Calu3 (cell line): ENCODE data around the gene HSPG2. TPM values are rescaled to one million over a fixed set of nuclear protein-coding genes. Genes with fewer than 3 reads are reported as not detected.

Experiments used
- BruUV-seq: library from RNA; stranded (reverse); fragments of 400-500 nt; replicated peaks from 2 replicates; lab custom pipeline; 2021; lab: Mats Ljungman, UMichigan
- CTCF ChIA-PET: fragments of 300-600 bp; sonication (Branson Sonifier 250); formaldehyde crosslinking; loops from one replicate; lab custom pipeline; 2022; ENCODE audit warnings: antibody characterized with exemption; lab: Charles Lee
- DNase-seq: peaks from one replicate; pipeline ENCODE4 v3.0.0; 2022
- H3K27ac Mint-ChIP-seq: one replicate; pipeline ENCODE4 v1.8.0; 2022; ENCODE audit warnings: mixed read lengths; ENCODE audit not compliant: unreplicated experiment
- H3K27me3 Mint-ChIP-seq: one replicate; pipeline ENCODE4 v1.8.0; 2022; ENCODE audit warnings: mixed read lengths; ENCODE audit not compliant: unreplicated experiment
- H3K36me3 Mint-ChIP-seq: one replicate; pipeline ENCODE4 v1.8.0; 2022; ENCODE audit warnings: mild to moderate bottlenecking, moderate library complexity, mixed read lengths; ENCODE audit not compliant: insufficient read depth, unreplicated experiment
- H3K4me1 Mint-ChIP-seq: one replicate; pipeline ENCODE4 v1.8.0; 2022; ENCODE audit warnings: mild to moderate bottlenecking, low read depth, mixed read lengths; ENCODE audit not compliant: unreplicated experiment
- H3K4me3 Mint-ChIP-seq: one replicate; pipeline ENCODE4 v1.8.0; 2022; ENCODE audit warnings: mild to moderate bottlenecking, low read depth, moderate library complexity, mixed read lengths; ENCODE audit not compliant: unreplicated experiment
- H3K9me3 Mint-ChIP-seq: one replicate; pipeline ENCODE4 v1.8.0; 2022; ENCODE audit warnings: low read depth, mixed read lengths; ENCODE audit not compliant: unreplicated experiment
- intact Hi-C: fragments of 100-400 bp; cut with micrococcal nuclease; formaldehyde crosslinking; loops from one replicate; pipeline ENCODE4 v1.10.0; 2022; ENCODE audit not compliant: unreplicated experiment
- total RNA-seq: library from RNA; stranded (reverse); gene quantifications from 2 replicates; pipeline ENCODE4 v1.2.3, GENCODE V29; 2022
- TF ChIP-seq, protein P1 (sequence below): fragments of 200-600 bp; IDR thresholded peaks from one replicate; pipeline ENCODE4 v1.8.0; 2022; ENCODE audit warnings: antibody characterized with exemption; ENCODE audit not compliant: unreplicated experiment

HSPG2 gene
- total RNA-seq, 1 experiment from 2014 or later = 397 TPM

DNA sequence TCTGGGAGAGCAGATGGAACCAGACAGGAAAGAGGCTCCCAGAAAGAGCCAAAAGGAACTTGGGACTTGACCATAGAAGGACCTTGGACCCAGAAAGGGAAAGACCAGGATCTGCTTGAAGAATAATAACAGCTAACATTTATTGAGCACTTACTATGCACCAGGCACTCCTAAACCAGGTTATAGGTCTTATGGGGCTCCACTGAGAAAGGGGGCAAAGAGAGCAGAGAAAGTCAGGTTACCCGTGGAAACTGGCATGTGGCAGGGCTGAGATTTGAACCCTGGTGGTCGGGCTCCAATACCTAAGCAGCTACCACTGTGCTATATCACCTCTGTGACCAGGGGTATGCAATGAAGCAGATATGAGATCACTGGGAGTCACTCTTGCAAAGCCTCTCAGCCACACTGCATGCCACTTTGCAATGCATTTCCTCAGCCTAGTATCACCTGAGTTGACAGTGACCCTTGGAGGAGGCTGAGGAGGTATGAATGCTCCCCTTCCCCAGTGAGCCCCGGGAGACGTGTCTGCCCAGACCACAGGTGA is 37.8 kb downstream of the HSPG2 start:
- CTCF ChIA-PET = no interaction called here
- no TSS peak for BruUV-seq

DNA sequence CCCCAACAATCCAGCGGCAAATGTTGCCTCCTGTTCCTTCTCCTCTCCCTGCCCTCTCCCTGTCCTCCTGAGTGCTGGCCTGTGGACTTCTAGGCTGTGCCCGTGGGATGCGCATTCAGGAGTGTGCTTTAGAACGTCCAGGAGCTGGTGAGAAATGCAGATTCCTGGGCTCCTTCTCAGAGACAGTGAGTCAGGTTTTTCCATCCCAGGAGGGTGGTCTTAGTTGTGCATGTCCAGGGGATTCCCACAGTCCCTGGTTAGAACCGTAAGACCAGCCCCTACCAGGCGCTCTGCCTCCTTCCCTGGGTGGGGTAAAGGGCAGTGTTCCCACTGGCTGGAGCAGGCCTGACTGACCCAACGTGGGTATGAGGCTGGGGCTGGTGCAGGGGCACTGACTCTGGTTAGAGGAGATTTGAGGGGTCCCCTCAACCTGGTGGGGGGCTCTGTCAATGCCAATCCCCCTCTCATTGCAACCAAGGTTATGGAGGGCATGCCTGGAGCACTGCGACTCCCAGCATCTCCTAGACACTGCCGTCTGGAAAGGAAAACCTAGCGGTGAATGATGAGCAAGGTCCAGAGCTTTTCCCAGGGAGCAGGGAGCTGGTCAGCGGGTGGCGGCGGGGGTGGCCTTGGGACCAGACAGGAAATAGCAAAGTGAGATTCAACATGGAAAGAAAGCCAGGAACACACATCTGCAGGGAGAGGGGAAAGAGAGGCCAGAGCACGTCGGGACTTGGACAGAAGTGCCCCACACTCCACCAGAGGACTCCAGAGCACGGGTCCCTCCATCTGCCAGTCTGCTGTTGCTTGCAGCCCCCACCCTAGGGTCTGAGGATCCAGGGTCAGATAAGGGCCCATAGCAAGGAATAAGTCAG is 38.5 kb downstream of the HSPG2 start:
- DNase-seq = no peak
- H3K27me3 Mint-ChIP-seq = no peaks in the 10 kb centered on the region
- H3K4me3 Mint-ChIP-seq = no peak overlapping the region
- H3K9me3 Mint-ChIP-seq = no peaks in the 10 kb centered on the region
- BruUV-seq = no TSS peak
- peaks cover 50% of the 10 kb centered on the region for H3K4me1 Mint-ChIP-seq
- TF ChIP-seq, protein P1, sequence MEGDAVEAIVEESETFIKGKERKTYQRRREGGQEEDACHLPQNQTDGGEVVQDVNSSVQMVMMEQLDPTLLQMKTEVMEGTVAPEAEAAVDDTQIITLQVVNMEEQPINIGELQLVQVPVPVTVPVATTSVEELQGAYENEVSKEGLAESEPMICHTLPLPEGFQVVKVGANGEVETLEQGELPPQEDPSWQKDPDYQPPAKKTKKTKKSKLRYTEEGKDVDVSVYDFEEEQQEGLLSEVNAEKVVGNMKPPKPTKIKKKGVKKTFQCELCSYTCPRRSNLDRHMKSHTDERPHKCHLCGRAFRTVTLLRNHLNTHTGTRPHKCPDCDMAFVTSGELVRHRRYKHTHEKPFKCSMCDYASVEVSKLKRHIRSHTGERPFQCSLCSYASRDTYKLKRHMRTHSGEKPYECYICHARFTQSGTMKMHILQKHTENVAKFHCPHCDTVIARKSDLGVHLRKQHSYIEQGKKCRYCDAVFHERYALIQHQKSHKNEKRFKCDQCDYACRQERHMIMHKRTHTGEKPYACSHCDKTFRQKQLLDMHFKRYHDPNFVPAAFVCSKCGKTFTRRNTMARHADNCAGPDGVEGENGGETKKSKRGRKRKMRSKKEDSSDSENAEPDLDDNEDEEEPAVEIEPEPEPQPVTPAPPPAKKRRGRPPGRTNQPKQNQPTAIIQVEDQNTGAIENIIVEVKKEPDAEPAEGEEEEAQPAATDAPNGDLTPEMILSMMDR = no peak
- intact Hi-C loops = no loop called here
- peaks cover 34% of the 10 kb centered on the region for H3K36me3 Mint-ChIP-seq
- no peak overlapping the region for H3K27ac Mint-ChIP-seq
- CTCF ChIA-PET = no interaction called here

More for the DNA sequence above, 37.8 kb downstream of the HSPG2 start:
- H3K27ac Mint-ChIP-seq = no peak overlapping the region
- H3K4me1 Mint-ChIP-seq = peaks cover 57% of the 10 kb centered on the region
- intact Hi-C loops = no loop called here
- peaks cover 38% of the 10 kb centered on the region for H3K36me3 Mint-ChIP-seq
- H3K4me3 Mint-ChIP-seq = no peak overlapping the region
- H3K27me3 Mint-ChIP-seq = no peaks in the 10 kb centered on the region
- H3K9me3 Mint-ChIP-seq = no peaks in the 10 kb centered on the region
- DNase-seq = no peak
- TF ChIP-seq, protein P1 = no peak

DNA sequence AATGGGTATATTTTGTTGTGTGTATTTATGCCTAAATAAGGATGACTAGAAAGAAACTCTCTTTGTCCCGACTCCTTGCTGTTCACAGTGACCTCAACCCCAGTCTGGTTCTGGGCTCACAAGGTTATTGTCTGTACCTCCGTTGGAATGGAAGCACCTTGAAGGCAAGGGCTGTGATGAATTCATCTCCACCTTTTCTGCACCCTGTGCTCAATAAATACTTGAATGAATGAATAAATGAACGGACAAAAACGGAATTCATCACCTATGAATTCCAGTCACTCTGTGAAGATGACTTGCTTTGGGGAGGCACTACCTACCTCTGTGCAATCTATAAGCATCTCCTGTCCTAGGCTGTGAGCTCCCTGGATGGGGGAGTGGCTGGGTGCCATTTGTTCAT is 39.3 kb downstream of the HSPG2 start:
- intact Hi-C loops = no loop called here
- peak overlapping the region; percentile 81 for H3K27ac Mint-ChIP-seq
- peaks cover 49% of the 10 kb centered on the region for H3K4me1 Mint-ChIP-seq
- CTCF ChIA-PET = no interaction called here
- TF ChIP-seq, protein P1 = no peak
- no TSS peak for BruUV-seq
- no peak overlapping the region for H3K4me3 Mint-ChIP-seq
- peaks cover 41% of the 10 kb centered on the region for H3K36me3 Mint-ChIP-seq
- no peaks in the 10 kb centered on the region for H3K9me3 Mint-ChIP-seq
- H3K27me3 Mint-ChIP-seq = no peaks in the 10 kb centered on the region
- DNase-seq = no peak

DNA sequence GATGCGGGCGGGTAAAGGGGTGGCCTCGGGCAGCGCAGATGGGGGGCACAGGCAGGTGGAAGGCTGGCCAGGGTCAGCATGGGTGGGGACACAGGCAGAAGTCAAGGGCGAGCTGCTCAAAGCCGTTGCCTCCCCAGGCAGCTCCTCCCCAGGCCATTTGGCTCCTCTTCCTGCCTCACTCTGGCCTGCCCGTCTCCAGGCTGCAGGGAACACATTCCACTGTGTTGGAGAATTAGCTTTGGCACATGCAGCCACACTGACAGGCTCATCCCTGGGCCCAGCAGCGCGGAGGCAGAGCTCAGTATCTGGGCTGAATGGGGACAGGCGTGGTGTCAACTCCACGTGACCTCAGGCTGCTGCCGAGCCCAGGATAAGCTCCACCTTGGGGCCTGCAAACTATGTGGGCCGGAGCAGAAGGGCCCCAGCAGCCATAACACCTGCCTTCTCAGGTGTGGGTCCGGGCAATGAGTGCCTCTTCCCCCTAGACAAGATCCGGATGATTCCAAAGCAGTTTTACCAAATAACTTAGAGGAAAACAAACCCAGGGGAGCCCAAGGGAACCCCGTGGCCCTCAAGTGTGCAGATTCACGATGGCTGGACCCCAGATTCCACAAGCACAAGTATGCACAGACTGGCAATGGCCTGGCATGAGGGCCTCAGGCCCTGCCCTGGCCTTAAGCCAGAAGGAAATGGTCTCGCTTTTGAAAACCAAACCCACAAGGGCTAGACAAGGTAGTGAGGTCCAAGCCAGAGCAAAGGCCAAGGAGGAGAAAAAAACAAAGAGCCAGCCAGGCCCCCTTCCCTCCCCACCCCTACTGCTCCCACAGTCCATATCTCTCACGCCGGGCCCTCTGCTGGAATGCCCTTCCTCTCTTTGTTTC is 40.2 kb downstream of the HSPG2 start:
- Mint-ChIP-seq H3K9me3 (no peaks in the 10 kb centered on the region), H3K4me3 (no peak overlapping the region), H3K4me1 (peaks cover 45% of the 10 kb centered on the region), H3K36me3 (peaks cover 44% of the 10 kb centered on the region), H3K27me3 (no peaks in the 10 kb centered on the region), H3K27ac (peak overlapping the region; percentile 81)
- intact Hi-C loops = no loop called here
- no TSS peak for BruUV-seq
- TF ChIP-seq, protein P1 = no peak
- CTCF ChIA-PET = interaction anchor here (0.6 kb wide), 2 partner anchors 75 to 258 kb away, joined by 3 read pairs; no protein-coding TSS in a partner anchor
- no peak for DNase-seq
